Smooth muscle cell of the brain vasculature (primary cell): ENCODE results near the gene DRD1.
"Not testable (repeated sequence)": the region's sequence is repeated elsewhere in the genome, so short reads cannot be mapped to it uniquely, and the experiment has no call there.

Source experiments
- DNase-seq: peaks from one replicate; pipeline ENCODE4 v3.0.0-alpha.2; 2012; ENCODE audit warnings: low read depth, low spot score

The DRD1 gene

GRCh38 chr5:175467983-175468690 lies 24.2 kb upstream of the DRD1 start:
- DNase-seq = no peak

DNA sequence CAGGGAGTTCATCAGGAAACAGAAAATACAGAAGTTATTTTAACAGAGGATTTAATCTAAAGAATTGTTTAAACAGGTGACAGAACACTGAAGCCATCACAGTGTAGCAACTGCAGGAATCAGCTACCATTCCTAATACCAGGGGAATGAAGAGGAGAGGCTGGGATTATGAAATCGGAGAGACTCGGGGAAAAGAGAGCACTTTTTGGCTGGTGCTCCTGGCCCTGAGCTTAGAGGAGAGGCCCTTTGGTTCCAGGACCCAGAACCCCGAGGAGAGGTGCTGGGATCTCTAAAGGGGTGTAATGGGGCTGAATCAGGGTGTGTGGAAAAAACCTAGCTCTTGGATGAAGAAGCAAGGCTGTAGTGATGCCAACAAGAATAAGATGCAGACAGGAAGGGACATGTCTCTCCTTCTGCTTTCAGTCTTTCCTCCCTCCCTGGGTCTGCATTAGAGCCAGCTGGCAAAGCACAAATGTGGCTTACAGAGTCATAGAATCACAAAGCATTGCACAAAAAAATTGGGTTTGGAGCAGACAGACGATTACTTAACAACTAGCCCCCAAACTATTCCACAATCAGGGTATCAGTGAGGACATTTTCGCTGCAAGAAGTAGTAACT lies 22.8 kb upstream of the DRD1 start:
- DNase-seq = no peak

GRCh38 chr5:175465282-175465681 lies 21.3 kb upstream of the DRD1 start:
- DNase-seq = no peak

DNA sequence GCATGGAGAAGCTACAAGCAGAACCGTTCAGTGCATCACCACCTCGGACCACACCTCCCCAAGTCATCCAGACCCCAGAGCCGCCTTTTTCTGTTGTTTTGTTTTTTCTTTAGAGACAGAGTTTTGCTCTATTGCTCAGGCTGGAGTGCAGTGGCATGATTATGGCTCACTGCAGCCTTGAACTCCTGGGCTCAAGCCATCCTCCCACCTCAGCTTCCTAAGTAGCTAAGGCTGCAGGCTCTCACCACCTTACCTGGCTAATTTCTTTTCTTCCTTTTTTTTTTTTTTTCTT lies 20.9 kb upstream of the DRD1 start:
- DNase-seq = no peak

DNA sequence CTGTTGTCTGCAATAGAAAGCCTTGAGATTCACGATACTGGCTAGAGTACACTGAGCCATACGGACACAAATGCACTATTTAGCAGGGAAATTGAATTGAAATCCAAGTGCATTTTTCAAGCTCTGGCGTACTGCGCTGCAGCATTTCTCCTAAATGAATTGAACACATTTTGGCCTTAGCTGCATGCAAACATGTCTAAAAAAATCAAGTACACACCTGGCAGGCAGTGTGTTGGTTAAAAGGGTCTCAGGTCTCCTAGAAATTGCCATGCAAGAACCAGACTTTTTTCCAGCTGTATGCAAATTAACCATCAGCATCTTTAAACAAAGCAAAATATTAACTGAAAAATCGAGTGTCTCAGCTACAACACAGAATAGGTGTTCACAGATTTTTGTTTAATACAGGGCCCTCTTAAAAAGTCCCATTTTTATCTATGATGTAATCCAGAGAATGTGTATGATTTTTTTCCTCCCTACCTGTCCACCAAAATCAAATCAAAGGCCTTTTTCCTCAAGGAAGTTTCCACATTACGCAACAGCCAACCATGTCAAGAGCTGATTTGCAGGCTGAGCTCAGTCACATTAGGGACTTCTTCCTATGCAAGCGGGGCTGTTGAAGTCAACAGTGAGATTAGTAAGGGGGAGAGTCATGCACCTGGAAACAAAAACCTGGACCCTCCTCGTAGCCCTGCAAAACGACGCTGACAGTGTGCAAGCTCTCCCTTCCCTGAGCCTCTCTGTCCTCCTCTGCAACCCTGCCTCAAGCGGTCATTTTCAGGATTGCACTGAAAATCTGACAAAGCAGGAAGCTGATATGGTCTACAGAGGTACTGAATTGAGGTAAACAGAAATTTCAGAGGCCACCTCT lies 20.3 kb upstream of the DRD1 start:
- DNase-seq = no peak

- DNase-seq = no peak
Measured at GRCh38 chr5:175463641-175464040, 19.7 kb upstream of the DRD1 start.

- DNase-seq = no peak
Measured at GRCh38 chr5:175461370-175461769, 17.4 kb upstream of the DRD1 start.

DNA sequence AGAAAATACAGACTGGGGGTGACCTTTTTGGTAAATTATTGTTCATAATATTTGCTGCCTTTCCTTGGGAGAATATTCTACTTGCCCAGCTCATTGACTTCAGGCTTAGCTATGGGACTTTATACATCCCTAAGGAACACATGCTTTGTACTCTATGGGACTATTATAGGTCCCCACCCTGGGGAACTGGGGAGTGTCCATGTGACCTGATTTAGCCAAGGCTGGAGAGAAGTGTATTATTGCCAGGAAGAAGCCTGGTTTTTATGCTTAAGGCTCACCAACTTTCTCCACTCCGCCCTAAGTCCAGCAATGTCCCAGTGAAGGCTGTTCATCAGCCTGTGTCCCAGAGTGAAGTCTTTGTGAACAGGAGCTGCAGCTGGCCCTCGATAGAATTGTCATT lies 16.6 kb upstream of the DRD1 start:
- no peak for DNase-seq

DNA sequence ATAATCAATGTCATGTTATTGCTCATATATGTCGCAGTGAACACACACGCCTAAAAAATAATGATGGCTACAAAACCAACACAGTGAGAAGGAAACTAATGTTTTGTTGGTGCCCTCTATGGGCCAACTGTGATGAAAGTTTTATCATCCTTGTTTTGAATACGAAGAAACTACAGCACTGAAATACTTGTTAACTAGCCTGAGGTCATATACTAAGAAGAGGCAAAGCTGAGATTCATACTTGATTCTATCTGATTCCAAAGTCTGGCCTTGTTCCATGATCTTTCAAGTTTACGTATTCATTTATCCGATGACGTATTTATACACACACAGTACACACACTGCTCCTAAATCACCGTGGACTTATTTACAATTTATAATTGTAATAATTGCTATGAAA lies 16.1 kb upstream of the DRD1 start:
- DNase-seq = no peak

GRCh38 chr5:175457466-175457865 lies 13.5 kb upstream of the DRD1 start:
- no peak for DNase-seq

GRCh38 chr5:175456105-175456742 lies 12.2 kb upstream of the DRD1 start:
- no peak for DNase-seq

GRCh38 chr5:175454338-175454737 lies 10.4 kb upstream of the DRD1 start:
- not testable (repeated sequence) for DNase-seq

DNA sequence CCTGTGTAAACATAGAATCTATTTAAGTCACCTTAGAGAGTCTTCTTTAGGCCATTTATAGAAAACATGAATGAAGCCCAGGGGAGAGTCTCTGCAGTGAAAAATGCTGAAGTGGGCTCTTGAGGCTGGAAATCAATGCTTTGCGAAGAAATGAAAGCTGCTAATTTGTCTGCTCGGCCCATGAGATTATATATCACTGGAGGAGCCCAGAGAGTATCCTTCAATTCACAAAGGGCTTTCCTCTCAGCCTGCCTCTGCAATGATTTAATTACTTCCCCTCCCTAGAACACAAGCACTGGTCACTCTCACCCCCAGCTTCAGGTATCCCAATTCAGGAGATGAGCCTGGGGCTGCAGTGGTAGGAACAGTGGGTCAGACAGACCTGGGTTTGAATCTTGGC lies 8.2 kb upstream of the DRD1 start:
- DNase-seq = no peak

DNA sequence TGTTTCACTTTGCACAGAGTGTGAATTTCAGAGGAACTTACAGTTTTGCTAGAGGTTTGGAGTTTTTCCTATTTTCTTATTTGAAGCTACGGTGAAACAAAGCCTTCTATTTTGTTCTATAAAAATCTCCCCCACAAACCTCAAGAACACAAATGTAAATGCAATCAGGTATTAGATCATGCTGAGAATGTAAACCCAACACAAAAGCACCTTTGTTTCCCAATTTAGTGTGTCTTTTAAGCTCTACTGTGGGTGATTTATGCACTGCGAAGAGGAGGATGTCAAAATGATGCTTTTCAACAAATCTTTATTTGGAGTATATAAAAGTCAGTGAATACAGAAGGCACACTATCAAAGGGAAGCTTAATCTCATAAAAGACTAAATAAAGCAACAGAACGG lies 4.3 kb upstream of the DRD1 start:
- DNase-seq = no peak

DNA sequence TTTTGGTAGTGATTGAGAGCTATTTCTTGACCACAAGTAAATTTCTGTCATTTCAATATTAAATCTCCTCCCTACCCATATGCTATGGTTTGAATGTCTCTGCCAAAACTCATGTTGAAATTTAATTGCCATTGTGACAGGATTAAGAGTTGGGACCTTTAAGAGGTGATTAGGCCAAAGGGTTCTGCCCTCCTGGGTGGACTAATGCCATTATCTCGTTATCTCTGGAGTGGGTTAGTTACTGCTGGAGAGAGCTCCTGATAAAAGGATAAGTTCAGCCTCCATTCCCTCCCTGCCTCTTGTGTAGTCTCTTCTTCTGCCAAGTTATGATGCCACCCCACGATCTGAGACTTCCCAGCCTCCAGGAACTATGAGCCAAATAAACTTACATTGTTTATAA lies 3.6 kb upstream of the DRD1 start:
- no peak for DNase-seq

- not testable (repeated sequence) for DNase-seq
Measured at GRCh38 chr5:175446378-175446777, 2.4 kb upstream of the DRD1 start.

DNA sequence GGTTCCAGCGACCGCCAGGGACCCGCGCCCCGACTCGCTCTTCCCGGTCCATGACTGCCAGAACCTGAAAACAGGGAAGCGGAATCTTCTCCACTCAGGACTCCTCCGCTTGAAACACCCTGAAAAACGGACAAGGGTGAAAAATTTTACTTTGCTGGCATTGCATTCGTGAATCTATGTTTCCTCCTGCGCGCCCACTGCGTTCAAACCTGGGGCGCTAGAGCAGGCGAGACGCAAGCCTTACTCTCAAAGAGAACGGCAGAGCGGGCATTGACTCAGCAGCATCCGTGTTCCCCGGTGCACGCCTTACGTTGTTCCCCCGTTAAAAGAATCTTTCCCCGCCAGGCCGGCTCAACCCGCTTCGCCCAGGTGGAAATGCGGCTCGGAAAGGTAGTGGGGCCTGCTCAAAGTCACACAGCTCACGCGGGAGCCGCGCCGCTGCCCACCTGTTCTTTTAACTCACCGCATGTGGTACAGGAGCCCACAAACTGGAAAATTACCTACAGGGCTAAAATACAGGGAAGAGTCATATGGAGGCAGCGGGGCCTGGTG lies 999 bp upstream of the DRD1 start:
- DNase-seq = no peak

- no peak for DNase-seq
Measured at GRCh38 chr5:175443514-175444059, 395 bp downstream of the DRD1 start.

GRCh38 chr5:175438234-175438857 lies 5.6 kb downstream of the DRD1 start:
- no peak for DNase-seq

DNA sequence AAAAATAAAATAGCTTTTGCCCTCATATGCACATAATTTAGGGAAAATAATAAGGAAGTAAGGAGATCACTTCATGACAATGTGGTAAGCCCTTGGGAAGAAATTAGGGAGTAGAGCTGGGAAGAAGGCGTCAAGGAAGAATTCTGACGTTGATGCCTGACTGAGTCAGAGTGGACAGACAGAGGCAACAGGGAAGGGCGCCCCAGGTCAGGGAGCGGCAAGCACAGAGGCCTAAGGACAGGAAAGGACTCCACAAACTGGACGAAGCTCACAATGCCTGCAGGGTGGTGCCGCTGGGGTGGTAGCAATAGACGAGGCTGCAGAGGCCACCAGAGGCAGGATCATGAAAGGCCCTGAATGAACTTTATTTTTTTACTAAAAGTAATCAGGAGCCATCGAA lies 7.6 kb downstream of the DRD1 start:
- no peak for DNase-seq

DNA sequence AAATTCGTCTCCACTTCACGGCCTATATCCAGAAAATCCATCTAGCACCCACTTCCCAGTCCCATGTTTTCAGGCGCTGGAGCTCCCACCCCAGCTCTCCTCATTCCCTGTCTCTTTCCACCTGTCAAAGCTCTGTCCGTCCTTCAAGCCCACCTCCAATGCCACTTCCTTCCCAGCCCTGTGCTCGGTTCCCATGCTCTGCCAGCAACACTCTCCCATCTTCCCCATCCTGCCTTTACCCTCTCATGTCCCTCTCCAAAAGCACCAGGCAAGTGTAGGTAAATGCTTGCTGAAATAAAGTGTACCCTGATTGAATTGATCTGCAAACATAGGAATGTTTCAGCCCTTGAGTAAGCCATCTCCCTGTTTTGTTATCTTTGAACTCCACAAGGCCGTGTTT lies 9.2 kb downstream of the DRD1 start:
- no peak for DNase-seq
